ENCODE results near the gene MCRIP1. TPM values are rescaled to one million over a fixed set of nuclear protein-coding genes. Genes with fewer than 3 reads are reported as not detected.
A peak's percentile ranks its signal among the peaks of the same experiment; 100 is the strongest.

The MCRIP1 gene
- total and polyA plus RNA-seq, 2 of the 13 experiments (the other 11 are each of a cell fraction or from before 2014, with no cell fraction given) = 79.7 to 84.9 TPM

DNA sequence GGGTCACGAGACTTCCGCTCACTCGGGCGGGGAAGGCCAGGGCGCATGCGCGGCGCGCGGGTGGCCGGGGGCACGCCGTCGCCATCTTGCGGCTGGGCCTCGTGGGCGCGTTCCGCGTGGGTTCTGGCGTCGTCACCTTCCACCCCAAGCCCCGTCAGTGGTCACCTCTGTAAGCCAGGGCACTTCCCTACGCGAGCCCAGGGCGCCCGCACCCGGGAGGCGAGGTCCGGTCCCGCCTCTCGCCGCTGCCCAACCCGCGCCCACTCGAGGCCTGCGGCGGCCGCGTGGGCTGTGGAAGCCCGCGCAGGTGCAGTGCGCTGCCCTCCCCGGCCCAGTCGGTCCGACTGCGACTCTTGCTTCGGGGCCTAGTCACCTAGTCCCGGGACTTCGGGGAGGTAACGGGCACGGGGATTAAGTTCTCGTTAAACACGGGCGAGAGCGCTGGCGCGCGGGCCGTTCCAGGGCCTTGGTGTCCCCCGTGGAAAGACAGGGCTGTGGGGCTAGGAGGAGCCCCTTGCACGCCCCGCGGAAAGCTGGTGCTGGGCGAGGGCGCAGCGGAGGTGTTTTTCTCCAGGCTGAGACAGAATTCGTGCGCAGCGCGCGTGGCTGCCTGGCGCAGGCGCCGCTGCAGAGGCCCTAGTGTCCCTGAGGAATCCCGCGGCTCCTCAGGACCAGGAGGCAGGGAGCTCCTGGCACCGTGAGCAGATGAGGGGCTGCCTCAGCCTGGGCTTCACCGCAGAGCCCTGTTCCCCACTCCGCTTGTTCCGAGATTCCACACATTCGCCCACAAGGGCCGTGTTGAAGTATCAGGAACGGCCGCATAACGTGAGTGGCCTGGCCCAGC is 38.5 kb upstream of the MCRIP1 start (continued):
- TF ChIP-seq, protein P1, sequence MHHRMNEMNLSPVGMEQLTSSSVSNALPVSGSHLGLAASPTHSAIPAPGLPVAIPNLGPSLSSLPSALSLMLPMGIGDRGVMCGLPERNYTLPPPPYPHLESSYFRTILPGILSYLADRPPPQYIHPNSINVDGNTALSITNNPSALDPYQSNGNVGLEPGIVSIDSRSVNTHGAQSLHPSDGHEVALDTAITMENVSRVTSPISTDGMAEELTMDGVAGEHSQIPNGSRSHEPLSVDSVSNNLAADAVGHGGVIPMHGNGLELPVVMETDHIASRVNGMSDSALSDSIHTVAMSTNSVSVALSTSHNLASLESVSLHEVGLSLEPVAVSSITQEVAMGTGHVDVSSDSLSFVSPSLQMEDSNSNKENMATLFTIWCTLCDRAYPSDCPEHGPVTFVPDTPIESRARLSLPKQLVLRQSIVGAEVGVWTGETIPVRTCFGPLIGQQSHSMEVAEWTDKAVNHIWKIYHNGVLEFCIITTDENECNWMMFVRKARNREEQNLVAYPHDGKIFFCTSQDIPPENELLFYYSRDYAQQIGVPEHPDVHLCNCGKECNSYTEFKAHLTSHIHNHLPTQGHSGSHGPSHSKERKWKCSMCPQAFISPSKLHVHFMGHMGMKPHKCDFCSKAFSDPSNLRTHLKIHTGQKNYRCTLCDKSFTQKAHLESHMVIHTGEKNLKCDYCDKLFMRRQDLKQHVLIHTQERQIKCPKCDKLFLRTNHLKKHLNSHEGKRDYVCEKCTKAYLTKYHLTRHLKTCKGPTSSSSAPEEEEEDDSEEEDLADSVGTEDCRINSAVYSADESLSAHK (CRISPR knock-in tag; IDR thresholded peaks at IDR 0.05; ENCODE audit: borderline replicate concordance) = no peak; the same call in 1 of the 2 replicates
- TF ChIP-seq, protein P2, sequence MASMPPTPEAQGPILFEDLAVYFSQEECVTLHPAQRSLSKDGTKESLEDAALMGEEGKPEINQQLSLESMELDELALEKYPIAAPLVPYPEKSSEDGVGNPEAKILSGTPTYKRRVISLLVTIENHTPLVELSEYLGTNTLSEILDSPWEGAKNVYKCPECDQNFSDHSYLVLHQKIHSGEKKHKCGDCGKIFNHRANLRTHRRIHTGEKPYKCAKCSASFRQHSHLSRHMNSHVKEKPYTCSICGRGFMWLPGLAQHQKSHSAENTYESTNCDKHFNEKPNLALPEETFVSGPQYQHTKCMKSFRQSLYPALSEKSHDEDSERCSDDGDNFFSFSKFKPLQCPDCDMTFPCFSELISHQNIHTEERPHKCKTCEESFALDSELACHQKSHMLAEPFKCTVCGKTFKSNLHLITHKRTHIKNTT (CRISPR knock-in tag; IDR thresholded peaks at IDR 0.05) = no peak
- TF ChIP-seq ZNF10 (CRISPR knock-in tag; IDR thresholded peaks at IDR 0.05; ENCODE audit: borderline replicate concordance, low read depth) (0 out of 2 replicates have a peak, but pooled peaks have one; percentile 84), HNRNPUL1 (IDR thresholded peaks at IDR 0.05; ENCODE audit: low read depth, low read length) (peak; percentile 71; the same call in 1 of the 2 replicates), BCL6 (CRISPR knock-in tag; IDR thresholded peaks at IDR 0.05) (peak; percentile 36; the same call in 1 of the 2 replicates), SRY (CRISPR knock-in tag; IDR thresholded peaks at IDR 0.05) (peak; percentile 99), ETV5 (CRISPR knock-in tag; IDR thresholded peaks at IDR 0.05; ENCODE audit: borderline replicate concordance) (peak; percentile 99), ZNF329 (CRISPR knock-in tag; IDR thresholded peaks at IDR 0.05; ENCODE audit: low read depth) (peak; percentile 87), ZNF670 (CRISPR knock-in tag; IDR thresholded peaks at IDR 0.05; ENCODE audit: borderline replicate concordance) (peak; percentile 94; the same call in 1 of the 2 replicates), KDM6A (CRISPR knock-in tag; IDR thresholded peaks at IDR 0.05; ENCODE audit: low read depth) (0 out of 2 replicates have a peak, but pooled peaks have one; percentile 8), ZNF543 (CRISPR knock-in tag; IDR thresholded peaks at IDR 0.05) (peak; percentile 92), HOXA5 (CRISPR knock-in tag; IDR thresholded peaks at IDR 0.05) (peak; percentile 51), ZFP1 (CRISPR knock-in tag; IDR thresholded peaks at IDR 0.05) (no peak), STAT5B (CRISPR knock-in tag; IDR thresholded peaks at IDR 0.05) (no peak; the same call in 1 of the 2 replicates), ZFY (CRISPR knock-in tag; IDR thresholded peaks at IDR 0.05) (peak; percentile 82), ZNF557 (CRISPR knock-in tag; IDR thresholded peaks at IDR 0.05) (no peak; the same call in 1 of the 2 replicates), ZBTB20 (CRISPR knock-in tag; IDR thresholded peaks at IDR 0.05; ENCODE audit: borderline replicate concordance, low read depth) (peak; percentile 53), HCFC1 (IDR thresholded peaks at IDR 0.05; ENCODE audit: low read depth, low read length) (peak; percentile 54), HNF4A (CRISPR knock-in tag; IDR thresholded peaks at IDR 0.05) (no peak), THAP11 (CRISPR knock-in tag; IDR thresholded peaks at IDR 0.05) (peak; percentile 91)
- TF ChIP-seq, protein P3, sequence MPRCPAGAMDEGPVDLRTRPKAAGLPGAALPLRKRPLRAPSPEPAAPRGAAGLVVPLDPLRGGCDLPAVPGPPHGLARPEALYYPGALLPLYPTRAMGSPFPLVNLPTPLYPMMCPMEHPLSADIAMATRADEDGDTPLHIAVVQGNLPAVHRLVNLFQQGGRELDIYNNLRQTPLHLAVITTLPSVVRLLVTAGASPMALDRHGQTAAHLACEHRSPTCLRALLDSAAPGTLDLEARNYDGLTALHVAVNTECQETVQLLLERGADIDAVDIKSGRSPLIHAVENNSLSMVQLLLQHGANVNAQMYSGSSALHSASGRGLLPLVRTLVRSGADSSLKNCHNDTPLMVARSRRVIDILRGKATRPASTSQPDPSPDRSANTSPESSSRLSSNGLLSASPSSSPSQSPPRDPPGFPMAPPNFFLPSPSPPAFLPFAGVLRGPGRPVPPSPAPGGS (CRISPR knock-in tag; IDR thresholded peaks at IDR 0.05) = peak; percentile 97; the same call in 1 of the 2 replicates
- TF ChIP-seq, protein P4, sequence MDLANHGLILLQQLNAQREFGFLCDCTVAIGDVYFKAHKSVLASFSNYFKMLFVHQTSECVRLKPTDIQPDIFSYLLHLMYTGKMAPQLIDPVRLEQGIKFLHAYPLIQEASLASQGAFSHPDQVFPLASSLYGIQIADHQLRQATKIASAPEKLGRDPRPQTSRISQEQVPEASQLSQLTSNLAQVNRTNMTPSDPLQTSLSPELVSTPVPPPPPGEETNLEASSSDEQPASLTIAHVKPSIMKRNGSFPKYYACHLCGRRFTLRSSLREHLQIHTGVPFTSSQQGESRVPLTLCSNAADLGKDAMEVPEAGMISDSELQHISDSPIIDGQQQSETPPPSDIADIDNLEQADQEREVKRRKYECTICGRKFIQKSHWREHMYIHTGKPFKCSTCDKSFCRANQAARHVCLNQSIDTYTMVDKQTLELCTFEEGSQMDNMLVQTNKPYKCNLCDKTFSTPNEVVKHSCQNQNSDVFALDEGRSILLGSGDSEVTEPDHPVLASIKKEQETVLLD (CRISPR knock-in tag; IDR thresholded peaks at IDR 0.05; ENCODE audit: low read depth) = peak; percentile 49
